Esophagus muscularis mucosa (tissue), 4 donors: ENCODE measurements around the gene B4GALT6. TPM values are rescaled to one million over a fixed set of nuclear protein-coding genes. Genes with fewer than 3 reads are reported as not detected.

Experiments used
- DNase-seq: peaks from one replicate; pipeline ENCODE4 v3.0.0-alpha.2; 2017; ENCODE audit errors: extremely low spot score
- H3K27ac ChIP-seq, 4 donors: fragments of 200-600 bp; sonication (generic); replicated peaks in 1 of 4; 1 replicate in 3 of 4; 2 replicates in 1 of 4; pipeline ENCODE4 v1.5.1; 2016 to 2019; ENCODE audit warnings: mild to moderate bottlenecking in 1 of 4
- H3K27me3 ChIP-seq, 4 donors: fragments of 200-600 bp; sonication (generic); one replicate each; pipeline versions ENCODE4 v1.5.1 to v1.6.0; 2016 to 2019
- H3K36me3 ChIP-seq, 4 donors: fragments of 200-600 bp; sonication (generic); one replicate each; pipeline ENCODE4 v1.5.1; 2016 to 2019
- H3K4me1 ChIP-seq, 4 donors: fragments of 200-600 bp; sonication (generic); one replicate each; pipeline ENCODE4 v1.5.1; 2016 to 2019
- H3K4me3 ChIP-seq, 4 donors: fragments of 200-600 bp; sonication (generic); 1 replicate in 2 of 4; 2 replicates in 2 of 4; pipeline ENCODE4 v1.5.1; 2016 to 2019; ENCODE audit warnings: mild to moderate bottlenecking in 4 of 4, moderate library complexity in 1 of 4
- H3K9me3 ChIP-seq, 4 donors: fragments of 200-600 bp; sonication (generic); 1 replicate in 3 of 4; 2 replicates in 1 of 4; pipeline ENCODE4 v1.5.1; 2016 to 2019
- EP300 ChIP-seq: sonication (generic); formaldehyde crosslinking; IDR thresholded peaks from one replicate; pipeline ENCODE4 v1.6.1; 2017; ENCODE audit warnings: antibody characterized with exemption
- POLR2A ChIP-seq: fragments of 450-650 bp; IDR thresholded peaks from one replicate; pipeline ENCODE4 v1.6.1; 2017; ENCODE audit warnings: antibody characterized with exemption, moderate library complexity, mild to moderate bottlenecking, low read depth
- POLR2AphosphoS5 ChIP-seq, 2 donors: sonication (generic); formaldehyde crosslinking; IDR thresholded peaks; one replicate each; pipeline ENCODE4 v1.6.1; 2017; ENCODE audit warnings: antibody characterized with exemption in 2 of 2
- WGBS: methylation state at CpG from one replicate; pipeline ENCODE4 v1.1.5; 2018; 5-methylcytosine and 5-hydroxymethylcytosine counted together
- intact Hi-C: fragments of 100-400 bp; cut with DNase I; formaldehyde crosslinking; loops from one replicate; pipeline ENCODE4 v1.15.1; 2023
- total RNA-seq, 4 donors: library from RNA; depleted of rRNA; stranded (reverse); fragments of >200 nt; gene quantifications; one replicate each; pipeline versions ENCODE4 v1.1.0 to v1.2.1, GENCODE V29; 2016
- TF ChIP-seq, protein P1 (sequence below), 3 experiments: fragments of 200-600 bp in 2 of 3; fragments of 450-650 bp in 1 of 3; sonication (generic) in 2 of 3; IDR thresholded peaks; one replicate each; pipeline ENCODE4 v1.5.1; 2017 to 2019; ENCODE audit warnings: antibody characterized with exemption in 3 of 3, mild to moderate bottlenecking in 2 of 3, moderate library complexity in 1 of 3

Gene B4GALT6
- total RNA-seq, 4 donors from 2014 or later = 4.5 to 12.0 (median 8.0) TPM

GRCh38 chr18:31626409-31626808 is 58.0 kb downstream of the B4GALT6 start:
- intact Hi-C loops = no loop called here
- H3K9me3 ChIP-seq = no peaks in the 10 kb centered on the region
- peaks cover 0 to 23% (median 4%) of the 10 kb centered on the region in 4 donors for H3K36me3 ChIP-seq
- H3K4me1 ChIP-seq = no peaks in the 10 kb centered on the region
- H3K27ac ChIP-seq = no peak overlapping the region
- peak; percentile 80 for DNase-seq
- no peak overlapping the region for H3K4me3 ChIP-seq
- H3K27me3 ChIP-seq = no peaks in the 10 kb centered on the region
- no peak for TF ChIP-seq EP300
- TF ChIP-seq, protein P1, sequence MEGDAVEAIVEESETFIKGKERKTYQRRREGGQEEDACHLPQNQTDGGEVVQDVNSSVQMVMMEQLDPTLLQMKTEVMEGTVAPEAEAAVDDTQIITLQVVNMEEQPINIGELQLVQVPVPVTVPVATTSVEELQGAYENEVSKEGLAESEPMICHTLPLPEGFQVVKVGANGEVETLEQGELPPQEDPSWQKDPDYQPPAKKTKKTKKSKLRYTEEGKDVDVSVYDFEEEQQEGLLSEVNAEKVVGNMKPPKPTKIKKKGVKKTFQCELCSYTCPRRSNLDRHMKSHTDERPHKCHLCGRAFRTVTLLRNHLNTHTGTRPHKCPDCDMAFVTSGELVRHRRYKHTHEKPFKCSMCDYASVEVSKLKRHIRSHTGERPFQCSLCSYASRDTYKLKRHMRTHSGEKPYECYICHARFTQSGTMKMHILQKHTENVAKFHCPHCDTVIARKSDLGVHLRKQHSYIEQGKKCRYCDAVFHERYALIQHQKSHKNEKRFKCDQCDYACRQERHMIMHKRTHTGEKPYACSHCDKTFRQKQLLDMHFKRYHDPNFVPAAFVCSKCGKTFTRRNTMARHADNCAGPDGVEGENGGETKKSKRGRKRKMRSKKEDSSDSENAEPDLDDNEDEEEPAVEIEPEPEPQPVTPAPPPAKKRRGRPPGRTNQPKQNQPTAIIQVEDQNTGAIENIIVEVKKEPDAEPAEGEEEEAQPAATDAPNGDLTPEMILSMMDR (IDR thresholded peaks at IDR 0.05) = no peak
- no peak for TF ChIP-seq POLR2AphosphoS5 (IDR thresholded peaks at IDR 0.05)
- TF ChIP-seq POLR2A = no peak
- 93% methylated on average over 6 of the region's 6 CpGs for WGBS

- no peaks in the 10 kb centered on the region for H3K4me1 ChIP-seq
- H3K4me3 ChIP-seq = no peak overlapping the region
- 86% methylated on average over 13 of the region's 13 CpGs for WGBS
- intact Hi-C loops = no loop called here
- no peaks in the 10 kb centered on the region for H3K9me3 ChIP-seq
- H3K27ac ChIP-seq = no peak overlapping the region
- no peak for DNase-seq
- peaks cover 0 to 17% (median 0%) of the 10 kb centered on the region in 4 donors for H3K36me3 ChIP-seq
- TF ChIP-seq POLR2AphosphoS5 (IDR thresholded peaks at IDR 0.05) (no peak), POLR2A (no peak), EP300 (no peak)
- TF ChIP-seq, protein P1 (IDR thresholded peaks at IDR 0.05) = no peak
- H3K27me3 ChIP-seq = no peaks in the 10 kb centered on the region
Observed at GRCh38 chr18:31624892-31625640, 59.3 kb downstream of the B4GALT6 start.

- intact Hi-C loops = no loop called here
- TF ChIP-seq EP300 (no peak), POLR2A (no peak), POLR2AphosphoS5 (IDR thresholded peaks at IDR 0.05) (no peak)
- TF ChIP-seq, protein P1 (IDR thresholded peaks at IDR 0.05) = no peak
Observed at GRCh38 chr18:31619291-31619690, 65.1 kb downstream of the B4GALT6 start.

DNA sequence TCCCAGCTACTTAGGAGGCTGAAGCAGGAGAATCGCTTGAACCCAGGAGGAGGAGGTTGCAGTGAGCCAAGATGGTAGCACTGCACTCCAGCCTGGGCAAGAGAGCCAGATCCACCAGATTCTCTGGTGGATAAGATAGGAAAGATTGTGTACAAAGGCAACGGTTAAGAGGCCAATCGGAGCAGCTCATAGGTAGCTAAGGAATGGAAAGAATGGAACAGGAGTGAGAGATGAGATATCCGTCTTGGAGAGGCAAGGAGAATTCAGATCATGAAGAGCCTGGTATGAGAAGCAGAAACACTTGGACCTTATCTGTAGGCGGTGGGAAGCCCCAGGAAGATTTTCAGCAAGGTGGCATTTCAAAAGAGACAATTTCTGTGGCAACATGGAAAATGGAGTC is 65.6 kb downstream of the B4GALT6 start:
- H3K36me3 ChIP-seq = no peaks in the 10 kb centered on the region
- 87% methylated on average over 5 of the region's 5 CpGs for WGBS
- DNase-seq = no peak
- H3K27ac ChIP-seq = no peak overlapping the region
- no peak overlapping the region for H3K4me3 ChIP-seq
- intact Hi-C loops = no loop called here
- TF ChIP-seq POLR2A (no peak), EP300 (no peak), POLR2AphosphoS5 (IDR thresholded peaks at IDR 0.05) (no peak)
- TF ChIP-seq, protein P1 (IDR thresholded peaks at IDR 0.05) = no peak
- H3K4me1 ChIP-seq = peaks cover 0 to 13% (median 8%) of the 10 kb centered on the region in 4 donors
- no peaks in the 10 kb centered on the region for H3K27me3 ChIP-seq
- H3K9me3 ChIP-seq = no peaks in the 10 kb centered on the region

More at GRCh38 chr18:31619291-31619690, 65.1 kb downstream of the B4GALT6 start:
- no peak overlapping the region for H3K4me3 ChIP-seq
- H3K36me3 ChIP-seq = no peaks in the 10 kb centered on the region
- no peaks in the 10 kb centered on the region for H3K9me3 ChIP-seq
- peaks cover 0 to 13% (median 8%) of the 10 kb centered on the region in 4 donors for H3K4me1 ChIP-seq
- no peak overlapping the region for H3K27ac ChIP-seq
- no peaks in the 10 kb centered on the region for H3K27me3 ChIP-seq
- DNase-seq = no peak
